ENCODE measurements around the gene CPNE5.

DNA sequence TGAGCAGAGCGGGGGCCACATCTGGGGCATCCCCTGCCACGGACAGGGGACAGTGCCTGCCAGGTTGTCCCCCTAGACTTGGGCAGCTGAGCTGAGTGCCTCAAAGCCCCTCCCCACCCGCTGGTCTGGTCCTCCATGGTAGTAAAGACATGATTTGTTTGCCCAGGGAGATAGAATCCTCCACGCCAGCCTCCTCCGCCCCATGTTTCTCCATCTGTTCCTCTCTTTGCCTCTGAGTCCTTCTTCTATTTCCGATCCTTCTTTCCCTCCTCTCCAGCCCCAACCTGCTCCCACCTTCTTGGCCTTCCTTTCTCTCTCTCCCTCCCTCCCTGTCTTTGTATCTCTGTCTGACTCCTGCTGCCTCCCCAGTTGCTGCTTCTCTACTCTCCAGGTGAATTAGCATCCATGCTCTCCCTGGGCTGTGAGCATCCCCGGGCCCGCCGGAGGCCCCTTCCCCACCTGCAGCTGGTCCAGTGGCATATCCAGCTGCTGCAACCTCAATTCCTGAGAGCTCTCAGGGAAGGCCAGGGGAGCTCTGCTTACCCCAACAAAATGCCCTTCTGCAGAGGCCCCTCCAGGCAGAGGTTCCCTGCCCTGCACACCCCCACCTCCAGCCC is 45.8 kb downstream of the CPNE5 start:
- TF ChIP-seq RNF2 (IDR thresholded peaks at IDR 0.05; ENCODE audit: borderline replicate concordance, low read depth): no peak
- no peak for TF ChIP-seq BHLHE40 (IDR thresholded peaks at IDR 0.05; ENCODE audit: low read depth, low read length)
- TF ChIP-seq POLR2A (IDR thresholded peaks at IDR 0.05; ENCODE audit: low read length): no peak
- TF ChIP-seq, protein P1, sequence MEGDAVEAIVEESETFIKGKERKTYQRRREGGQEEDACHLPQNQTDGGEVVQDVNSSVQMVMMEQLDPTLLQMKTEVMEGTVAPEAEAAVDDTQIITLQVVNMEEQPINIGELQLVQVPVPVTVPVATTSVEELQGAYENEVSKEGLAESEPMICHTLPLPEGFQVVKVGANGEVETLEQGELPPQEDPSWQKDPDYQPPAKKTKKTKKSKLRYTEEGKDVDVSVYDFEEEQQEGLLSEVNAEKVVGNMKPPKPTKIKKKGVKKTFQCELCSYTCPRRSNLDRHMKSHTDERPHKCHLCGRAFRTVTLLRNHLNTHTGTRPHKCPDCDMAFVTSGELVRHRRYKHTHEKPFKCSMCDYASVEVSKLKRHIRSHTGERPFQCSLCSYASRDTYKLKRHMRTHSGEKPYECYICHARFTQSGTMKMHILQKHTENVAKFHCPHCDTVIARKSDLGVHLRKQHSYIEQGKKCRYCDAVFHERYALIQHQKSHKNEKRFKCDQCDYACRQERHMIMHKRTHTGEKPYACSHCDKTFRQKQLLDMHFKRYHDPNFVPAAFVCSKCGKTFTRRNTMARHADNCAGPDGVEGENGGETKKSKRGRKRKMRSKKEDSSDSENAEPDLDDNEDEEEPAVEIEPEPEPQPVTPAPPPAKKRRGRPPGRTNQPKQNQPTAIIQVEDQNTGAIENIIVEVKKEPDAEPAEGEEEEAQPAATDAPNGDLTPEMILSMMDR (IDR thresholded peaks at IDR 0.05): no peak
